SH-SY5Y (cell line): ENCODE data around the gene DDX49.

Experiments used
- GATA2 ChIP-seq: IDR thresholded peaks from 2 replicates; pipeline ENCODE4 v1.6.1; 2011; ENCODE audit warnings: mild to moderate bottlenecking, low read depth, low read length
- GATA3 ChIP-seq: IDR thresholded peaks from 2 replicates; pipeline ENCODE4 v1.6.1; 2011; ENCODE audit warnings: low read depth, mild to moderate bottlenecking, low read length, moderate library complexity

GRCh38 chr19:18883526-18884304, 35.8 kb upstream of the DDX49 start:
- no peak for TF ChIP-seq GATA2
- no peak for TF ChIP-seq GATA3
